ENCODE data around the gene FARS2. TPM values are rescaled to one million over a fixed set of nuclear protein-coding genes. Genes with fewer than 3 reads are reported as not detected.

The FARS2 gene
- total RNA-seq, 1 experiment from 2014 or later = 13.8 TPM

DNA sequence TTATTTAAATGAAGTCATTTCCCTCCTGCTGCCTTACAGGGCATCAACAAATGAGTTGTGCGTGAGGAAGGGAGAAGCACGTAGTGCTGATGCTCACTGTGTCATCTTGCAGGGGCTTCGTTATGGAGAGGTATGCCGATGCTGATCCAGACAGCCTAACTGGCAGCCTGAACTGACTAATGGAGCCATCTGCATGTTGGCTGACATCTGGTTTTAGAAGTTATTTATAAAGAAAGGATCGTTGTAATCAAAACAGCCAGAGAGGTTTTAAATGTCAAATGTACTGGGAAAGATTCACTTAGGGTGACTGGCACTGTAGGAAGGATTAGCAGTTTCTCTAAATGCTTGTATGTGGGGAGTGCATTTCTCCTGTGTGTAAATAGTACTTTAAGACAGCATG is 54.6 kb downstream of the FARS2 start:
- TF ChIP-seq EGR1 (IDR thresholded peaks at IDR 0.05; ENCODE audit: low read depth) (no peak), CEBPB (IDR thresholded peaks at IDR 0.05; ENCODE audit: low read depth) (no peak), SRF (IDR thresholded peaks at IDR 0.05; ENCODE audit: low read depth) (no peak), ELF1 (IDR thresholded peaks at IDR 0.05; ENCODE audit: borderline replicate concordance, low read depth) (no peak), JUND (IDR thresholded peaks at IDR 0.05) (no peak), ZFX (IDR thresholded peaks at IDR 0.05) (no peak), EZH2 (IDR thresholded peaks at IDR 0.05) (no peak), POLR2A (IDR thresholded peaks at IDR 0.05; ENCODE audit: borderline replicate concordance, extremely low read depth, insufficient read depth, insufficient read length) (no peak), SP1 (IDR thresholded peaks at IDR 0.05; ENCODE audit: low read depth) (no peak)
- TF ChIP-seq, protein P1, sequence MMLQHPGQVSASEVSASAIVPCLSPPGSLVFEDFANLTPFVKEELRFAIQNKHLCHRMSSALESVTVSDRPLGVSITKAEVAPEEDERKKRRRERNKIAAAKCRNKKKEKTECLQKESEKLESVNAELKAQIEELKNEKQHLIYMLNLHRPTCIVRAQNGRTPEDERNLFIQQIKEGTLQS (IDR thresholded peaks at IDR 0.05) = no peak
- TF ChIP-seq, protein P2, sequence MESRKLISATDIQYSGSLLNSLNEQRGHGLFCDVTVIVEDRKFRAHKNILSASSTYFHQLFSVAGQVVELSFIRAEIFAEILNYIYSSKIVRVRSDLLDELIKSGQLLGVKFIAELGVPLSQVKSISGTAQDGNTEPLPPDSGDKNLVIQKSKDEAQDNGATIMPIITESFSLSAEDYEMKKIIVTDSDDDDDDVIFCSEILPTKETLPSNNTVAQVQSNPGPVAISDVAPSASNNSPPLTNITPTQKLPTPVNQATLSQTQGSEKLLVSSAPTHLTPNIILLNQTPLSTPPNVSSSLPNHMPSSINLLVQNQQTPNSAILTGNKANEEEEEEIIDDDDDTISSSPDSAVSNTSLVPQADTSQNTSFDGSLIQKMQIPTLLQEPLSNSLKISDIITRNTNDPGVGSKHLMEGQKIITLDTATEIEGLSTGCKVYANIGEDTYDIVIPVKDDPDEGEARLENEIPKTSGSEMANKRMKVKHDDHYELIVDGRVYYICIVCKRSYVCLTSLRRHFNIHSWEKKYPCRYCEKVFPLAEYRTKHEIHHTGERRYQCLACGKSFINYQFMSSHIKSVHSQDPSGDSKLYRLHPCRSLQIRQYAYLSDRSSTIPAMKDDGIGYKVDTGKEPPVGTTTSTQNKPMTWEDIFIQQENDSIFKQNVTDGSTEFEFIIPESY (IDR thresholded peaks at IDR 0.05; ENCODE audit: extremely low read depth, insufficient replicate concordance, low read length) = no peak
- TF ChIP-seq, protein P3, sequence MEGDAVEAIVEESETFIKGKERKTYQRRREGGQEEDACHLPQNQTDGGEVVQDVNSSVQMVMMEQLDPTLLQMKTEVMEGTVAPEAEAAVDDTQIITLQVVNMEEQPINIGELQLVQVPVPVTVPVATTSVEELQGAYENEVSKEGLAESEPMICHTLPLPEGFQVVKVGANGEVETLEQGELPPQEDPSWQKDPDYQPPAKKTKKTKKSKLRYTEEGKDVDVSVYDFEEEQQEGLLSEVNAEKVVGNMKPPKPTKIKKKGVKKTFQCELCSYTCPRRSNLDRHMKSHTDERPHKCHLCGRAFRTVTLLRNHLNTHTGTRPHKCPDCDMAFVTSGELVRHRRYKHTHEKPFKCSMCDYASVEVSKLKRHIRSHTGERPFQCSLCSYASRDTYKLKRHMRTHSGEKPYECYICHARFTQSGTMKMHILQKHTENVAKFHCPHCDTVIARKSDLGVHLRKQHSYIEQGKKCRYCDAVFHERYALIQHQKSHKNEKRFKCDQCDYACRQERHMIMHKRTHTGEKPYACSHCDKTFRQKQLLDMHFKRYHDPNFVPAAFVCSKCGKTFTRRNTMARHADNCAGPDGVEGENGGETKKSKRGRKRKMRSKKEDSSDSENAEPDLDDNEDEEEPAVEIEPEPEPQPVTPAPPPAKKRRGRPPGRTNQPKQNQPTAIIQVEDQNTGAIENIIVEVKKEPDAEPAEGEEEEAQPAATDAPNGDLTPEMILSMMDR (IDR thresholded peaks at IDR 0.05 in 2 of 3, conservative IDR thresholded peaks at IDR 0.05 in 1 of 3; ENCODE audit: borderline replicate concordance in 1 of 3, insufficient read depth in 1 of 3, low read depth in 2 of 3, low read length in 2 of 3) = no peak
- DNase-seq (ENCODE audit: low read depth, low spot score) (no peak), ATAC-seq (no peak)
- H3K27me3 ChIP-seq (ENCODE audit: insufficient read depth, low read length) = no peaks in the 10 kb centered on the region
- no peaks in the 10 kb centered on the region for H3K79me2 ChIP-seq (ENCODE audit: insufficient read depth, low read length)
- H3K36me3 ChIP-seq (ENCODE audit: control insufficient read depth in 1 of 2, insufficient read depth in 2 of 2, low read length in 2 of 2) = no peaks in the 10 kb centered on the region
- no peak overlapping the region for H3K4me3 ChIP-seq (replicated peaks in 1 of 2; ENCODE audit: low read depth in 1 of 2, low read length in 2 of 2)
- no peaks in the 10 kb centered on the region for H3K9me3 ChIP-seq (ENCODE audit: control insufficient read depth in 1 of 2, insufficient read depth in 1 of 2, low read depth in 1 of 2, low read length in 2 of 2)
- no peak overlapping the region for H2AFZ ChIP-seq (ENCODE audit: low read depth, low read length, poor library complexity, severe bottlenecking)
- no peak overlapping the region for H3K4me2 ChIP-seq (ENCODE audit: low read length)
- CTCF ChIA-PET = no interaction called here
- no TSS peak for BruUV-seq (replicated peaks)
- H3K9ac ChIP-seq (ENCODE audit: low read length) = no peak overlapping the region
- no peaks in the 10 kb centered on the region for H3K4me1 ChIP-seq (ENCODE audit: control insufficient read depth in 1 of 2, insufficient read depth in 2 of 2, low read length in 2 of 2)
- H3K27ac ChIP-seq (ENCODE audit: low read depth, low read length) = no peak overlapping the region
- RAD21 ChIA-PET (ENCODE audit: low non-redundant PET in 1 of 2, low total read pairs in 2 of 2, uncharacterized antibody in 2 of 2, unreplicated experiment in 2 of 2) = no interaction called here
- H3K9me2 ChIP-seq (ENCODE audit: insufficient read depth) = no peaks in the 10 kb centered on the region
- POLR2A ChIA-PET = no interaction called here
- intact Hi-C loops (cut with micrococcal nuclease) = no loop called here
- no peaks in the 10 kb centered on the region; the same call in 1 of the 2 replicates for H4K20me1 ChIP-seq (ENCODE audit: insufficient read depth)

Data from HCT116 (cell line).